Left cardiac atrium (tissue), 4 donors: ENCODE measurements around the gene NOS1. TPM values are rescaled to one million over a fixed set of nuclear protein-coding genes. Genes with fewer than 3 reads are reported as not detected.
"Not testable (repeated sequence)": the region's sequence is repeated elsewhere in the genome, so short reads cannot be mapped to it uniquely, and the experiment has no call there.

Source experiments
- ATAC-seq, 2 donors: fragments of 200-7000 bp; cut with Tn5 transposase; one replicate each; pipeline ENCODE4 v1.9.1; 2020; ENCODE audit warnings: mild to moderate bottlenecking in 2 of 2, moderate library complexity in 2 of 2
- DNase-seq: peaks from one replicate; pipeline ENCODE4 v3.0.0-alpha.2; 2020
- intact Hi-C, 2 donors: fragments of 100-400 bp; cut with DNase I; formaldehyde crosslinking; loops; one replicate each; pipeline versions ENCODE4 v1.14.1 to v1.15.1; 2022 to 2023
- long read RNA-seq: library from polyadenylated mRNA; unstranded; transcript quantifications from one replicate; pipeline ENCODE4 v2.0.0, GENCODE V29; 2021
- total RNA-seq, 2 donors: library from RNA; stranded (reverse); fragmentation: NEBNext Ultra II Directional; extraction: Animal tissue kit (Norgen Biotek cat#: 25700); gene quantifications; one replicate each; pipeline ENCODE4 v1.2.1, GENCODE V29; 2021
- donor health status: DM: no; HTN: yes; CAD: no.
- donor health status: DM: no; HTN: yes; CAD: no; lungs with severe emphysema.
- donor health status: DM: yes; HTN: yes; CAD: no.
- donor health status: Dilated cardiomyopathy.

The NOS1 gene
- under 1 TPM; 0.06 to 0.89 TPM for total RNA-seq
- long read RNA-seq: 0 reads

GRCh38 chr12:117361347-117361751 lies at the start of gene NOS1:
TSS of gene NOS1 (minus strand) at chr12:117361626. CDS start at chr12:117331069, 30,557 bp downstream.
- no peak for ATAC-seq
- no peak for DNase-seq
- intact Hi-C loops: loop anchor here in 1 of 2 donors (5.0 kb wide), 2 partner anchors 124 to 476 kb away; no protein-coding TSS in a partner anchor

DNA sequence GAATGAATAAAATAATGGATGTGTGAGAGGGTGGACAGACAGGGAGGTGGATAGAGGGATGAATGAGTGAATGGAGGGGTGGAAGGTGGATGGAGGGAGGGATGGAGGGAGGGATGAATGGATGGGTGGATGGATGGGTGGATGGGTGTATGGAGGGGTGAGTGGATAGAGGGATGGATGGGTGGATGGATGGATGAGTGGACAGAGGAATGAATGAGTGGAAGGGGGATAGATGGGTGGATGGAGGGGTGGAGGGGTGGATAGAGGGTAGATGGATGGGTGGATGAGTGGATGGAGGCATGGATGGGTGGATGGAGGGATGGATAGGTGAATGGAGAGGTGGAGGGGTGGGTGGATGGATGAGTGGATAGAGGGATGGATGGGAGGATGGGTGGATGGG lies 47.9 kb upstream of the NOS1 start:
- DNase-seq (no peak), ATAC-seq (no peak)
- intact Hi-C loops: no loop called here

DNA sequence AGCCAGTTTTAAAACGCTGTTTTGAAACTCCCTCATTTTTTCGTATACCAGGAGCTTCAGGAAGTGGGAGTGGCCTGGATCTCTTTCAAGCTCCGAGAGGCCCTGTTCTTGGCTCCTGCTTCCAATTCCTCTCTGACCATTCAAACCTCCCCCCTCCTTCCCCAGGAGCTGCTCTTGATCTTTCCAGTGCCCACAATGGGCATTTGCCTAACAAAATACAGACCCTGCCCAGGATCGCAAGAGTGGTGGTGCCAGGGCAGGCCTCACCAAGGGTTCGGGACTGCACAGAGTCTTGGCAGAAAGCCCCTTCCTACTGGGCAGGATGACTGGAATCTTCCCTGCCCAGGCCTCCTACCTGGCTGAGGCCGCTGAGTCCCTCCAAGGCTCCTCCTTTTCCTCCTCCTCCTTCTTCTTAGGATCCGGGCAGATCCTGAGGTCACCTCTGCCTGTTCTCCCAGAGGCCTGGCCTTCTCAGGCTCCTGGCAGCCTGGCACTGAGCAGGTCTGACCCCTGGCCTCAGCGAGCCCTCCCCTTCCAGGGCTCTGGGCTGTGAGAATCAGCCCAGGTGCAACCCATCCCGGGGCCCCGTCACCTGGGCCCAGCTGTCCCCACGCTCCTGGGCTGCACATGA lies 46.9 kb upstream of the NOS1 start:
- peak; percentile 58 for DNase-seq
- intact Hi-C loops: no loop called here
- peak; percentile 80 to 86 for ATAC-seq

DNA sequence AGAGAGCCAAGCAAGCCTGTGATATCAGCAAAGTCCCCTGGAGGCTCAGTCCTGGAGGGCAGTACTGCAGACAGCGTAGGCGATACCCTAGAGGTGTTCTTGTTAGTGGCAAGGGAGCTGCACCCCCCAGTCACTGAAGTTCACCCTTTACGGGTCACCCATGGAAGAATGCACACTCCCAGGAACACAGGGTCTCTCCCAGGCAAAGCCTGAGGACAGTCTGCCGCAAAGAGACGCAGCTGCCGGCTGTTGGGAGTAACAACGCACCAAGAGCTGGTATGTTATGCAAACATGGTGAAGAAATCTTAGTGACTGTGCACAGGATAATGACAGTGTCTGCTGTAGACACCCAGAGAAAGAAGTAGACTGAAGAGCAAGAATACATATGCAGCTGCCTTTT lies 43.5 kb upstream of the NOS1 start:
- DNase-seq (no peak), ATAC-seq (no peak)
- intact Hi-C loops: no loop called here

- intact Hi-C loops: no loop called here
- no peak for DNase-seq
- no peak for ATAC-seq
These were observed 42.9 kb upstream of the NOS1 start for GRCh38 chr12:117404203-117404853.

DNA sequence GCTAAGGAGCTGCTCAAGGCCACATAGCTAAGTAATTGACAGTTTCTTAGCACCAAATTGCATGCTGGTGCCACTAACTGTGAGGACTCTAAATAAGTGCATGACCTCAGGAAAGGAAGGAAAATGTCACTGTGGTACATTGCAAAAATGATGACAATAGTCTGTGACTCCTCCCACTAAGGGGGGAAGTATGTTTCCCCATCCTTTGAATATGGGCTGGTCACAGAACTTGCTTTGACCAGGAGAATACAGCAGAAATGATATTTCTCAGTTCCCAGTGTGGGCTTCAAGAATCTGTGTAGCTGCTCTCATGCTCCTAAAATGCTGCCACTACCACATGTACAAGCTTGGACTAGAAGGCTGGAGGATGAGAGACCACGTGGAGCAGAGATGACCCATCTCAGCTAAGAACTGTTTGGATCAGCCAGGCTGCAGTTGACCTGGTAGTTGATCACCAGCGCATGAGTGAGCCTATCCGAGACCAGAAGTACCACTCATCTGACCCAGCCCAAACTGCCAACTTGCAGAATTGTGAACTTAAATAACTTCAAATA lies 42.2 kb upstream of the NOS1 start:
- intact Hi-C loops: no loop called here
- no peak for ATAC-seq

GRCh38 chr12:117402363-117402762 lies 40.9 kb upstream of the NOS1 start:
- ATAC-seq: no peak
- DNase-seq: no peak
- intact Hi-C loops: no loop called here

More for the DNA sequence above, 42.2 kb upstream of the NOS1 start:
- DNase-seq: no peak

- ATAC-seq (no peak), DNase-seq (no peak)
- intact Hi-C loops: no loop called here
These were observed 39.5 kb upstream of the NOS1 start for GRCh38 chr12:117400912-117401311.

- intact Hi-C loops, ATAC-seq: not testable (repeated sequence)
These were observed 37.1 kb upstream of the NOS1 start for GRCh38 chr12:117398482-117398881.

GRCh38 chr12:117395766-117396165 lies 34.3 kb upstream of the NOS1 start:
- ATAC-seq: no peak
- no peak for DNase-seq
- intact Hi-C loops: no loop called here

More at GRCh38 chr12:117398482-117398881, 37.1 kb upstream of the NOS1 start:
- DNase-seq: not testable (repeated sequence)

GRCh38 chr12:117394491-117394890 lies 33.1 kb upstream of the NOS1 start:
- no peak for DNase-seq
- intact Hi-C loops: no loop called here
- ATAC-seq: no peak

GRCh38 chr12:117393656-117394055 lies 32.2 kb upstream of the NOS1 start:
- intact Hi-C loops: no loop called here
- DNase-seq (no peak), ATAC-seq (no peak)

GRCh38 chr12:117390866-117391265 lies 29.4 kb upstream of the NOS1 start:
- intact Hi-C loops: no loop called here
- DNase-seq: no peak

DNA sequence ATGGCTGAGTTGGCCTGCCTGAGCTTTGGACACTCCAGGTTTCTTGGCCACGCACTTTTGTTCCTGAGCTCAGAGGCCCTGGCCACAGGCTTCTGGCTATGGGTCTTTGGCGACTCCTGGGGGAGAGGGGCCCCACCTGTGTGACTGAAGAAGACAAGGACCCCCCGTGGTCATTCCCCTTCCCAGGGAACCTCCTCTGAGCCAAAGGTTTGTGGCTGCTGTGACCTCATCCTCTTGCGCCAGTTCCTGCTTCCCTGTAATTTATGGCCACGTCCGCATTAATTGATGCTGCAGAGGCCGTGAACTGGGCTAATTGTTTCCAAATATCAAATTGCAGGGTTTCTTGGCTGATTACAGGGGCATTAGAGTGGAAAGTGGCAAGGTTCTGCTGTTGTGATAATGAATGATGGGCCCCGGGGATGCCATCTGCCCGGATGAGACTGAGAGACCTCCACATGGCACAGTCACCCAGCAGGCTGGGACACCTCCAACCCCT lies 27.6 kb upstream of the NOS1 start:
- intact Hi-C loops: no loop called here
- DNase-seq (no peak), ATAC-seq (no peak)

More at GRCh38 chr12:117390866-117391265, 29.4 kb upstream of the NOS1 start:
- no peak for ATAC-seq

DNA sequence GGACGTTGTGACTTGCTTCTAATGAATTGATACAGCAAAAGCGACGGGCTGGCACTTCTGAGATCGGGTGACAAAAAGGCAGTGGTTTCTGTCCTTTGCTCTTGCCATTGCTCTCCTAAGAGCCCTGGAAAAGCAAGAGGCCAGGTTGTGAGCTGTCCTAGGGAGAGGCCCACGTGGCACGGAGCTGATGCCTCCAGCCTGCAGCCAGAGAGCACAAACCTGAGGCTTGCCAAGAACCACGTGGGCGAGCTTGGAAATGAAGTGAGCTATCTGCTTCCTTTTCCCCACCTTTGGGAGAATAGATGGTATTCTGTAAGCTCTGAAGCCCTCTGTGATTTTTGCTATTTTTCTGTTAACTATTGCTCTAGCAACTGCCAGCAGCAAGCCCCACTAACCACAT lies 26.4 kb upstream of the NOS1 start:
- DNase-seq: no peak
- no peak for ATAC-seq

GRCh38 chr12:117384735-117385134 lies 23.3 kb upstream of the NOS1 start:
- DNase-seq (no peak), ATAC-seq (no peak)
- intact Hi-C loops: no loop called here

More for the DNA sequence above, 26.4 kb upstream of the NOS1 start:
- intact Hi-C loops: no loop called here

DNA sequence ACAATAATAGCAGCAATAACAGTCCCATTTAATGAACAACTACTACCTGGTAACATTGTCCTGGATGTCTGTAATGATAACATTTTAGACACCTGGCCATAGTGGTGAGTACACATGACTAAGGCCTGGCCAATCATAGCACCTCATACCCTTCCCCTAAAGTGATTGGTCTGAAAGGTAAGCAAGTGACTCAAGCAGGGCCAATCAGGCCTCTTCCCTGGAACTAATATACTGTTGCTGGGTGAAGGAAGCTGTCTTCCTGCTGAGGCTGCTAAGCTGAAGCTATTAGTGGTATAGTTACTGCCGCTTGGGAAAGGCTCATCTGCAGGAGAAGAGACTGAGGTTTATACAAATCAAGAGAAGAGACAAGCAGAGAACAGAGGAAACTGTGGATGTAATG lies 18.7 kb upstream of the NOS1 start:
- intact Hi-C loops: no loop called here
- DNase-seq (no peak), ATAC-seq (no peak)

DNA sequence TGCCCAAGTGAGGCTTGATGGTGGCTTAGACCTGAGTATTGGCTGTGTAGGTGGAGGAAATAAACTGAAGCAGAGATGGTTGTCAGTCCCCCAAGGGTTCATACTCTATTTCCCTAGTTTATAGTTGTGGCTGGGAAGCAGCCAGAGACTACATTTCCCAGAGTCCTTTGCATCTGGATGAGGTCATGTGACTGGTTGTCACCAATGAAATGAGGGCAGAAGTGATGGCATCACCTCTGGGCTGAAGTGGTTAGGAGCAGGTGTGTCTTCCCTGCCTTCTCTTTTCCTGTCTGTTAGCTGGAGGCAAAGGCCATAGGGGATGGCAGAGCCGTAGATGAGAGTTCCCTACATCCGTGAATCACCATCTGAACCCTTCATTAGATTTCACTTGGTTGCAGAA lies 16.3 kb upstream of the NOS1 start:
- DNase-seq: no peak
- intact Hi-C loops: no loop called here
- ATAC-seq: no peak

DNA sequence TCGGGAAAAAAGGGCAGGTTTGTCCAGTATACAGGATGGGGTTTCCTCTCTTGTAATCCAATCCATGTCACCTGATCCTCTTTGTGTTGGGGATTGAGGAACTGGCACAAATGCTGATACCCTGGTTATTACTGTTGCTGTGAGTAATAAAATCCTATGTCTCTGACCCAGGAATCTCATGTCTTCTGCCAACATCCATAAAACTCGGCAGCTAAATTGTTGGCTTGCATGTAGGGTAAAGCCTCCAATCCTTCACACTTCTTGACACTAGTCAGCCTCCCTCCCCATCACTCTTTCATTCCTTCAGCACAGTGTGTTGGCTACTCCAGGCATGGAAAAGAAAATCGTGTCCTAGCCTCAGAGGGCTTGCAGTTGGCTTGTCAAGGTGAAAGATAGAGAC lies 9.2 kb upstream of the NOS1 start:
- intact Hi-C loops: no loop called here
- no peak for ATAC-seq

DNA sequence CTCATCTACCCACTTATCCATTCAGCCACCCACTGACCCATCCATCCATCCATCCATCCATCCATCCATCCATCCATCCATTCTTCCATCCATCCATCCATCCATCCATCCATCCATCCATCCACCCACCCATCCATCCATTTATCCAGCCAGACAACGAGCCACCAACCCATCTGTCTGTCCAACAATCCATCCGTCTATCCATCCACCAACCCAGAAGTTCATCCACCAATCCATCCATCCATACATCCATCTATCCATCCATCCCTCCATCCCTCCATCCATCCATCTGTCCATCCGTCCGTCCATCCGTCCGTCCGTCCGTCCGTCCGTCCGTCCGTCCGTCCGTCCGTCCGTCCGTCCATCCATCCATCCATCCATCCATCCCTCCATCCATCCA lies 8.6 kb upstream of the NOS1 start:
- ATAC-seq, DNase-seq: not testable (repeated sequence)
- intact Hi-C loops: loop anchor here in 1 of 2 donors (5.0 kb wide), 2 partner anchors 302 to 467 kb away; no protein-coding TSS in a partner anchor

More for the DNA sequence above, 9.2 kb upstream of the NOS1 start:
- DNase-seq: no peak
